ENCODE measurements around the gene ACER3. TPM values are rescaled to one million over a fixed set of nuclear protein-coding genes. Genes with fewer than 3 reads are reported as not detected.
A peak's percentile ranks its signal among the peaks of the same experiment; 100 is the strongest.

Gene ACER3
- total and polyA plus RNA-seq, 11 donors: 3.2 to 17.0 (median 9.8) TPM

GRCh38 chr11:76902121-76903014, 41.6 kb downstream of the ACER3 start:
- no peak for DNase-seq
- Histone ChIP-seq H3K9me3 (peaks cover 0 to 10% (median 0%) of the 10 kb centered on the region in 12 donors), H3K27me3 (no peaks in the 10 kb centered on the region), H3K27ac (no peak overlapping the region), H3K36me3 (no peaks in the 10 kb centered on the region), H3K4me1 (no peaks in the 10 kb centered on the region), H3K4me3 (no peak overlapping the region)
- ATAC-seq: no peak
- WGBS, 4 donors: 91 to 95% (median 93%) methylated on average over 5 of the region's 5 CpGs
- TF ChIP-seq POLR2A (IDR thresholded peaks at IDR 0.05): no peak
- no peak for TF ChIP-seq CTCF (IDR thresholded peaks at IDR 0.05)
- intact Hi-C loops (cut with DNase I): no loop called here

GRCh38 chr11:76903325-76903724, 42.6 kb downstream of the ACER3 start:
- TF ChIP-seq POLR2A (IDR thresholded peaks at IDR 0.05) (no peak), CTCF (IDR thresholded peaks at IDR 0.05) (no peak)
- ATAC-seq: no peak
- no peaks in the 10 kb centered on the region for H3K4me1 ChIP-seq

GRCh38 chr11:76910620-76911414, 50.1 kb downstream of the ACER3 start:
- intact Hi-C loops (cut with DNase I): loop anchor here in 2 of 10 donors (10.0 kb wide), 1 partner anchor 46 kb away; the partner anchor contains the start of gene ACER3 (in 2 of the 2)
- no peaks in the 10 kb centered on the region for H3K27me3 ChIP-seq
- 66 to 79% (median 74%) methylated on average over 9 of the region's 9 CpGs for WGBS, 4 donors
- H3K36me3 ChIP-seq: no peaks in the 10 kb centered on the region
- peak overlapping the region in 8 of 12 donors; percentile 2 to 66 (median 28) for H3K27ac ChIP-seq
- peak in 3 of 4 donors; percentile 26 to 71 (median 64) for ATAC-seq
- H3K9me3 ChIP-seq: peaks cover 0 to 9% (median 0%) of the 10 kb centered on the region in 12 donors
- peak in 4 of 5 donors; percentile 31 to 56 (median 48) for DNase-seq
- peak overlapping the region in 7 of 12 donors; percentile 4 to 46 (median 22) for H3K4me3 ChIP-seq
- no peak for TF ChIP-seq POLR2A (IDR thresholded peaks at IDR 0.05)
- TF ChIP-seq CTCF (IDR thresholded peaks at IDR 0.05): no peak
- peaks cover 0 to 17% (median 0%) of the 10 kb centered on the region in 12 donors for H3K4me1 ChIP-seq

More at GRCh38 chr11:76903325-76903724, 42.6 kb downstream of the ACER3 start:
- WGBS, 4 donors: 40 to 57% (median 44%) methylated on average over 3 of the region's 3 CpGs
- no peaks in the 10 kb centered on the region for H3K36me3 ChIP-seq
- DNase-seq: no peak
- intact Hi-C loops (cut with DNase I): no loop called here
- H3K27me3 ChIP-seq: no peaks in the 10 kb centered on the region
- no peak overlapping the region for H3K27ac ChIP-seq
- H3K9me3 ChIP-seq: peaks cover 0 to 10% (median 0%) of the 10 kb centered on the region in 12 donors
- no peak overlapping the region for H3K4me3 ChIP-seq

All from heart left ventricle (tissue), 16 donors.